Measurements from ENCODE around the gene ZNF135. TPM values are rescaled to one million over a fixed set of nuclear protein-coding genes. Genes with fewer than 3 reads are reported as not detected.

The ZNF135 gene
- total and polyA plus RNA-seq, 2 experiments from 2014 or later: 4.3 to 7.4 TPM

- DNase-seq (ENCODE audit: low spot score): no peak
- H3K4me2 ChIP-seq: no peak overlapping the region
- H3K36me3 ChIP-seq (replicated peaks; ENCODE audit: insufficient read depth, low read depth): no peaks in the 10 kb centered on the region
- H4K20me1 ChIP-seq (ENCODE audit: insufficient read depth, poor library complexity, severe bottlenecking): no peaks in the 10 kb centered on the region
- 98% methylated on average over 13 of the region's 13 CpGs for WGBS (ENCODE audit: low lambda C conversion rate, missing lambda C conversion rate)
- no peak overlapping the region for H3K4me3 ChIP-seq
- H3K79me2 ChIP-seq: no peaks in the 10 kb centered on the region
- no peak overlapping the region for H3K27ac ChIP-seq
- no peak overlapping the region for H2AFZ ChIP-seq
- no peaks in the 10 kb centered on the region for H3K9me2 ChIP-seq (replicated peaks; ENCODE audit: insufficient read depth)
- H3K9me3 ChIP-seq (ENCODE audit: low read depth): peaks cover 7% of the 10 kb centered on the region
- no peaks in the 10 kb centered on the region for H3K4me1 ChIP-seq (ENCODE audit: insufficient read depth)
- no peaks in the 10 kb centered on the region for H3K27me3 ChIP-seq
- TF ChIP-seq EZH2phosphoT487 (IDR thresholded peaks at IDR 0.05; ENCODE audit: low read depth, severe bottlenecking, unreplicated experiment) (no peak), CTCF (IDR thresholded peaks at IDR 0.05; ENCODE audit: poor library complexity) (no peak), EZH2 (IDR thresholded peaks at IDR 0.05; ENCODE audit: borderline replicate concordance) (no peak)
Observed at GRCh38 chr19:58088521-58089052, 29.5 kb downstream of the ZNF135 start.

- no peak overlapping the region for H2AFZ ChIP-seq
- no peaks in the 10 kb centered on the region for H3K36me3 ChIP-seq (replicated peaks; ENCODE audit: insufficient read depth, low read depth)
- no peak overlapping the region for H3K27ac ChIP-seq
- H3K79me2 ChIP-seq: no peaks in the 10 kb centered on the region
- DNase-seq (ENCODE audit: low spot score): no peak
- H4K20me1 ChIP-seq (ENCODE audit: insufficient read depth, poor library complexity, severe bottlenecking): no peaks in the 10 kb centered on the region
- TF ChIP-seq EZH2phosphoT487 (IDR thresholded peaks at IDR 0.05; ENCODE audit: low read depth, severe bottlenecking, unreplicated experiment) (no peak), CTCF (IDR thresholded peaks at IDR 0.05; ENCODE audit: poor library complexity) (no peak), EZH2 (IDR thresholded peaks at IDR 0.05; ENCODE audit: borderline replicate concordance) (no peak)
- no peaks in the 10 kb centered on the region for H3K9me2 ChIP-seq (replicated peaks; ENCODE audit: insufficient read depth)
- H3K27me3 ChIP-seq: no peaks in the 10 kb centered on the region
- H3K9me3 ChIP-seq (ENCODE audit: low read depth): peaks cover 4% of the 10 kb centered on the region
- 97% methylated on average over 16 of the region's 16 CpGs for whole genome bisulfite sequencing (ENCODE audit: low lambda C conversion rate, missing lambda C conversion rate)
- no peak overlapping the region for H3K4me2 ChIP-seq
- H3K4me1 ChIP-seq (ENCODE audit: insufficient read depth): no peaks in the 10 kb centered on the region
- H3K4me3 ChIP-seq: no peak overlapping the region
Observed at GRCh38 chr19:58089846-58090245, 30.8 kb downstream of the ZNF135 start.

GRCh38 chr19:58091251-58091995, 32.3 kb downstream of the ZNF135 start:
- H3K4me2 ChIP-seq: no peak overlapping the region
- no peak for DNase-seq (ENCODE audit: low spot score)
- no peaks in the 10 kb centered on the region for H4K20me1 ChIP-seq (ENCODE audit: insufficient read depth, poor library complexity, severe bottlenecking)
- H3K27ac ChIP-seq: no peak overlapping the region
- H3K79me2 ChIP-seq: peaks cover 5% of the 10 kb centered on the region
- 89% methylated on average over 11 of the region's 11 CpGs for WGBS (ENCODE audit: low lambda C conversion rate, missing lambda C conversion rate)
- H3K4me3 ChIP-seq: no peak overlapping the region
- H2AFZ ChIP-seq: no peak overlapping the region
- no peaks in the 10 kb centered on the region for H3K9me2 ChIP-seq (replicated peaks; ENCODE audit: insufficient read depth)
- H3K36me3 ChIP-seq (replicated peaks; ENCODE audit: insufficient read depth, low read depth): no peaks in the 10 kb centered on the region
- no peaks in the 10 kb centered on the region for H3K9me3 ChIP-seq (ENCODE audit: low read depth)
- no peaks in the 10 kb centered on the region for H3K27me3 ChIP-seq
- TF ChIP-seq CTCF (IDR thresholded peaks at IDR 0.05; ENCODE audit: poor library complexity) (no peak), EZH2 (IDR thresholded peaks at IDR 0.05; ENCODE audit: borderline replicate concordance) (no peak), EZH2phosphoT487 (IDR thresholded peaks at IDR 0.05; ENCODE audit: low read depth, severe bottlenecking, unreplicated experiment) (no peak)
- no peaks in the 10 kb centered on the region for H3K4me1 ChIP-seq (ENCODE audit: insufficient read depth)
